A673 (cell line): ENCODE data around the gene PRR23E. TPM values are rescaled to one million over a fixed set of nuclear protein-coding genes. Genes with fewer than 3 reads are reported as not detected.

Experiments
- BruUV-seq: library from RNA; stranded (reverse); fragments of 400-500 nt; replicated peaks from 2 replicates; lab custom pipeline; 2021; lab: Mats Ljungman, UMichigan
- CTCF ChIA-PET: fragments of 300-600 bp; sonication (Branson Sonifier 250); formaldehyde crosslinking; loops from one replicate; lab custom pipeline; 2022; ENCODE audit warnings: antibody characterized with exemption; lab: Charles Lee
- POLR2A ChIA-PET: fragments of 300-600 bp; sonication (Branson Sonifier 250); formaldehyde crosslinking; loops from one replicate; lab custom pipeline; 2022; ENCODE audit warnings: antibody characterized with exemption; ENCODE audit not compliant: low non-redundant PET; lab: Charles Lee
- DNase-seq: peaks from one replicate; pipeline ENCODE4 v3.0.0-alpha.2; 2015; ENCODE audit warnings: low spot score
- H3K27ac ChIP-seq: fragments of 200-600 bp; sonication (generic); 2 replicates; pipeline ENCODE4 v1.5.1; 2016; ENCODE audit warnings: mixed run types, low read depth, mild to moderate bottlenecking, mixed read lengths, antibody characterized with exemption, low read length; ENCODE audit not compliant: poor library complexity, severe bottlenecking
- H3K27me3 ChIP-seq: fragments of 200-600 bp; sonication (generic); replicated peaks from 2 replicates; pipeline ENCODE4 v1.6.1; 2017; ENCODE audit warnings: mixed run types, low read depth, mild to moderate bottlenecking, mixed read lengths, antibody characterized with exemption, low read length; ENCODE audit not compliant: insufficient read depth, poor library complexity
- H3K36me3 ChIP-seq: fragments of 200-600 bp; sonication (generic); 2 replicates; pipeline ENCODE4 v1.6.1; 2016; ENCODE audit warnings: mixed run types, mild to moderate bottlenecking, mixed read lengths, antibody characterized with exemption, low read length; ENCODE audit not compliant: insufficient read depth, poor library complexity, severe bottlenecking
- H3K4me1 ChIP-seq: fragments of 200-600 bp; sonication (generic); 2 replicates; pipeline ENCODE4 v1.6.1; 2017; ENCODE audit warnings: mixed run types, mild to moderate bottlenecking, mixed read lengths, antibody characterized with exemption, low read length; ENCODE audit not compliant: insufficient read depth, poor library complexity, severe bottlenecking
- H3K4me3 ChIP-seq: fragments of 200-600 bp; sonication (generic); 2 replicates; pipeline ENCODE4 v1.5.1; 2016; ENCODE audit warnings: low read depth, mixed run types, mild to moderate bottlenecking, mixed read lengths, low read length; ENCODE audit not compliant: poor library complexity, severe bottlenecking
- H3K9me3 ChIP-seq: fragments of 200-600 bp; sonication (generic); 2 replicates; pipeline ENCODE4 v1.6.1; 2016; ENCODE audit warnings: mixed run types, low read depth, mild to moderate bottlenecking, mixed read lengths, antibody characterized with exemption, low read length; ENCODE audit not compliant: poor library complexity, severe bottlenecking
- CTCF ChIP-seq: fragments of 300-800, 200-600 bp; sonication (generic); conservative IDR thresholded peaks from 2 replicates; pipeline ENCODE4 v1.5.1; 2017; ENCODE audit warnings: low read depth, mild to moderate bottlenecking, antibody characterized with exemption, low read length, moderate library complexity, mixed read lengths
- EZH2 ChIP-seq: fragments of 200-600 bp; sonication (generic); IDR thresholded peaks from 2 replicates; pipeline ENCODE4 v1.6.1; 2017; ENCODE audit warnings: borderline replicate concordance, low read depth, mild to moderate bottlenecking, mixed read lengths, antibody characterized with exemption, low read length; ENCODE audit not compliant: poor library complexity, severe bottlenecking
- intact Hi-C: fragments of 100-400 bp; cut with micrococcal nuclease; formaldehyde crosslinking; loops from one replicate; pipeline ENCODE4 v1.10.0; 2022; ENCODE audit not compliant: unreplicated experiment
- total RNA-seq: library from RNA; stranded (reverse); gene quantifications from 2 replicates; pipeline ENCODE4 v1.2.3, GENCODE V29; 2021

PRR23E gene
- total RNA-seq, 1 experiment from 2014 or later = not detected

GRCh38 chr3:127174284-127174683 is 18.6 kb upstream of the PRR23E start:
- intact Hi-C loops = no loop called here
- POLR2A ChIA-PET = no interaction called here
- Histone ChIP-seq H3K4me1 (peaks cover 13% of the 10 kb centered on the region), H3K27ac (no peak overlapping the region), H3K27me3 (peaks cover 14% of the 10 kb centered on the region), H3K36me3 (no peaks in the 10 kb centered on the region), H3K9me3 (no peaks in the 10 kb centered on the region), H3K4me3 (no peak overlapping the region)
- CTCF ChIA-PET = no interaction called here
- no peak for TF ChIP-seq EZH2
- no peak for TF ChIP-seq CTCF
- BruUV-seq = no TSS peak
- no peak for DNase-seq

- H3K4me3 ChIP-seq = no peak overlapping the region
- no peaks in the 10 kb centered on the region for H3K9me3 ChIP-seq
- no TSS peak for BruUV-seq
- no peak overlapping the region for H3K27ac ChIP-seq
- peaks cover 13% of the 10 kb centered on the region for H3K4me1 ChIP-seq
- TF ChIP-seq EZH2 (no peak), CTCF (no peak)
- no peak for DNase-seq
- intact Hi-C loops = no loop called here
- POLR2A ChIA-PET = no interaction called here
- no peaks in the 10 kb centered on the region for H3K36me3 ChIP-seq
- CTCF ChIA-PET = no interaction called here
- peaks cover 9% of the 10 kb centered on the region for H3K27me3 ChIP-seq
These were observed 18.2 kb upstream of the PRR23E start for GRCh38 chr3:127174715-127175140.

- TF ChIP-seq CTCF = no peak
- TF ChIP-seq EZH2 = no peak
- no peak for DNase-seq
- ChIA-PET POLR2A (no interaction called here), CTCF (no interaction called here)
- Histone ChIP-seq H3K27me3 (peaks cover 4% of the 10 kb centered on the region), H3K27ac (no peak overlapping the region), H3K36me3 (no peaks in the 10 kb centered on the region), H3K9me3 (no peaks in the 10 kb centered on the region), H3K4me3 (no peak overlapping the region), H3K4me1 (peaks cover 13% of the 10 kb centered on the region)
- intact Hi-C loops = no loop called here
- no TSS peak for BruUV-seq
These were observed 17.7 kb upstream of the PRR23E start for GRCh38 chr3:127175272-127175671.
